Astrocyte of the cerebellum (primary cell): ENCODE results near the gene CLK2.

ENCODE experiments used
- DNase-seq: peaks from one replicate; pipeline ENCODE4 v3.0.0-alpha.2; 2011; ENCODE audit warnings: low read depth
- H3K4me3 ChIP-seq: 2 replicates; pipeline ENCODE4 v1.5.1; 2011; ENCODE audit warnings: mild to moderate bottlenecking, low read depth, low read length, moderate library complexity
- CTCF ChIP-seq: IDR thresholded peaks from 2 replicates; pipeline ENCODE4 v1.5.1; 2012; ENCODE audit warnings: low read length, low read depth, moderate library complexity, mild to moderate bottlenecking; ENCODE audit errors: missing control alignments
- in situ Hi-C: cut with HindIII; loops from 2 replicates; pipeline ENCODE4 v1.10.0; 2017; ENCODE audit warnings: low sequenced_read_pairs

The CLK2 gene

GRCh38 chr1:155287987-155288543 is 14.8 kb upstream of the CLK2 start:
- in situ Hi-C loops, result no loop called here
- TF ChIP-seq CTCF, result no peak
- H3K4me3 ChIP-seq, result no peak overlapping the region
- no peak for DNase-seq

- in situ Hi-C loops, result no loop called here
- DNase-seq, result no peak
- H3K4me3 ChIP-seq, result no peak overlapping the region
- no peak for TF ChIP-seq CTCF
These were observed 13.2 kb upstream of the CLK2 start for GRCh38 chr1:155286544-155286943.

- in situ Hi-C loops, result no loop called here
- TF ChIP-seq CTCF, result no peak
- H3K4me3 ChIP-seq, result no peak overlapping the region
- no peak for DNase-seq
These were observed 12.3 kb upstream of the CLK2 start for GRCh38 chr1:155285631-155286044.

GRCh38 chr1:155285063-155285462 is 11.8 kb upstream of the CLK2 start:
- in situ Hi-C loops, result no loop called here
- no peak for DNase-seq
- no peak for TF ChIP-seq CTCF
- no peak overlapping the region for H3K4me3 ChIP-seq

GRCh38 chr1:155284476-155284875 is 11.2 kb upstream of the CLK2 start:
- in situ Hi-C loops, result no loop called here
- TF ChIP-seq CTCF, result no peak
- no peak for DNase-seq
- no peak overlapping the region for H3K4me3 ChIP-seq

GRCh38 chr1:155282488-155283091 is 9.3 kb upstream of the CLK2 start:
- no peak for TF ChIP-seq CTCF
- DNase-seq, result no peak
- in situ Hi-C loops, result no loop called here
- H3K4me3 ChIP-seq, result no peak overlapping the region
